ENCODE results near the gene RGP1.

Gene RGP1

GRCh38 chr9:35702696-35703095 lies 46.4 kb upstream of the RGP1 start:
- ChIA-PET CTCF (interaction anchor here (1.2 kb wide), 1 partner anchor 9 kb away, joined by 4 read pairs; no protein-coding TSS in a partner anchor), POLR2A (interaction anchor here (1.2 kb wide), 1 partner anchor 9 kb away, joined by 3 read pairs; no protein-coding TSS in a partner anchor)
- TF ChIP-seq ZSCAN5A (tag by site-specific recombination; IDR thresholded peaks at IDR 0.05) (no peak), ZBTB48 (tag by site-specific recombination; IDR thresholded peaks at IDR 0.05) (no peak), ZNF561 (tag by site-specific recombination; IDR thresholded peaks at IDR 0.05; ENCODE audit: borderline replicate concordance) (no peak)
- Histone ChIP-seq H3K27ac (ENCODE audit: extremely low read depth, low read depth, low read length) (no peak overlapping the region), H3K36me3 (ENCODE audit: control insufficient read depth in 2 of 2, insufficient read depth in 1 of 2, low read length in 2 of 2) (peaks cover 38 to 100% of the 10 kb centered on the region in 2 experiments), H3K4me3 (ENCODE audit: low read depth, low read length) (no peak overlapping the region), H3K4me1 (ENCODE audit: control insufficient read depth, insufficient read depth, low read length) (no peaks in the 10 kb centered on the region), H3K9me3 (ENCODE audit: control insufficient read depth, insufficient read depth, low read depth, low read length) (no peaks in the 10 kb centered on the region)

- TF ChIP-seq MZF1 (tag by site-specific recombination; IDR thresholded peaks at IDR 0.05; ENCODE audit: borderline replicate concordance) (no peak), ZNF510 (tag by site-specific recombination; IDR thresholded peaks at IDR 0.05; ENCODE audit: insufficient replicate concordance) (no peak), ZNF777 (tag by site-specific recombination; IDR thresholded peaks at IDR 0.05; ENCODE audit: borderline replicate concordance) (no peak), GFI1B (tag by site-specific recombination; IDR thresholded peaks at IDR 0.05) (no peak), SP3 (tag by site-specific recombination; IDR thresholded peaks at IDR 0.05) (no peak), ZBTB7A (tag by site-specific recombination; IDR thresholded peaks at IDR 0.05; ENCODE audit: low read depth) (no peak), PRDM2 (tag by site-specific recombination; IDR thresholded peaks at IDR 0.05; ENCODE audit: borderline replicate concordance) (no peak), ZNF266 (tag by site-specific recombination; IDR thresholded peaks at IDR 0.05; ENCODE audit: low read depth) (no peak), ZNF423 (tag by site-specific recombination; IDR thresholded peaks at IDR 0.05) (no peak), ZNF549 (tag by site-specific recombination; IDR thresholded peaks at IDR 0.05) (no peak), ZNF23 (tag by site-specific recombination; IDR thresholded peaks at IDR 0.05; ENCODE audit: borderline replicate concordance) (no peak)
- POLR2A ChIA-PET, result interaction anchor here (0.6 kb wide), 1 partner anchor 1857 kb away, joined by 6 read pairs; no protein-coding TSS in a partner anchor
- no peak overlapping the region for H3K27ac ChIP-seq (ENCODE audit: extremely low read depth, low read depth, low read length)
- no peaks in the 10 kb centered on the region for H3K9me3 ChIP-seq (ENCODE audit: control insufficient read depth, insufficient read depth, low read depth, low read length)
- H3K4me1 ChIP-seq (ENCODE audit: control insufficient read depth, insufficient read depth, low read length), result no peaks in the 10 kb centered on the region
- peaks cover 48 to 100% of the 10 kb centered on the region in 2 experiments for H3K36me3 ChIP-seq (ENCODE audit: control insufficient read depth in 2 of 2, insufficient read depth in 1 of 2, low read length in 2 of 2)
- no peak overlapping the region for H3K4me3 ChIP-seq (ENCODE audit: low read depth, low read length)
- CTCF ChIA-PET, result interaction anchor here (0.7 to 1.1 kb wide), 3 partner anchors 8 to 42 kb away, joined by 3 read pairs; no protein-coding TSS in a partner anchor
Measured at GRCh38 chr9:35703906-35704672, 45.0 kb upstream of the RGP1 start.

Data from HEK293 (cell line).